Liver (tissue), 3 donors: Measurements from ENCODE around the gene SLCO1A2.

Source experiments
- EGR1 ChIP-seq, 2 donors: IDR thresholded peaks; 2 replicates each; pipeline ENCODE4 v1.6.1; 2016 to 2018; ENCODE audit warnings: antibody characterized with exemption in 2 of 2, low read depth in 2 of 2
- FOXA1 ChIP-seq: IDR thresholded peaks from 2 replicates; pipeline ENCODE4 v1.6.1; 2016; ENCODE audit warnings: antibody characterized with exemption
- RAD21 ChIP-seq, 2 donors: IDR thresholded peaks; 2 replicates each; pipeline ENCODE4 v1.6.1; 2016; ENCODE audit warnings: antibody characterized with exemption in 2 of 2, mild to moderate bottlenecking in 2 of 2
- TAF1 ChIP-seq: conservative IDR thresholded peaks from 2 replicates; pipeline ENCODE4 v1.6.1; 2016; ENCODE audit warnings: antibody characterized with exemption, mild to moderate bottlenecking
- YY1 ChIP-seq: IDR thresholded peaks from 2 replicates; pipeline ENCODE4 v1.6.1; 2016; ENCODE audit warnings: antibody characterized with exemption, mild to moderate bottlenecking
- TF ChIP-seq, protein P1 (sequence below): fragments of 150-350 bp; IDR thresholded peaks from 2 replicates; pipeline ENCODE4 v1.5.1; 2017; ENCODE audit warnings: improper control_type of control experiment, low read depth, low read length; ENCODE audit not compliant: missing input control
- TF ChIP-seq, protein P2 (sequence below): IDR thresholded peaks from 2 replicates; pipeline ENCODE4 v1.6.1; 2016; ENCODE audit warnings: antibody characterized with exemption, mild to moderate bottlenecking
- donor health status: healthy.
- donor health status: healthy.

DNA sequence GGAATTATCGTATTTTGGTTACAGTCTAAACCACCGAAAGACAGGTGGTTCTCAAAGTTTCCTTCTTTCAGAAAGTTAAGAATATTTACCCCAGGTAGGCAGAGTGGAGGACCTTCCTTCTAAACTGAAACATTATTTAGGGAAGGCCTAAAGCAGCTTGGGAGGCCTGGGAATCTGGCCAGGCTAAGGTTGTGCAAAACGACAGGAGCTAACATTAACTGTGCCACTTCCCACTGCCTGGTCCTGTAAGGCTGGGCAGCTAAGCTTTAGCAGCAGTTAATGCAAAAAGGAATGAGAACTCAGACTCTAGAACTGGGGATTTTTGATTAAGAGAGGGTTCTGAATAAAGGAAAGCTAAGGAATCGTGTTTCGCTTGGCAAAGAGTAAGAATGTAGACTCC lies 82.6 kb downstream of the SLCO1A2 start:
- TF ChIP-seq EGR1 (IDR thresholded peaks at IDR 0.05; ENCODE audit: low read depth in 2 of 2) (no peak), FOXA1 (no peak), YY1 (no peak), TAF1 (no peak), RAD21 (IDR thresholded peaks at IDR 0.05) (no peak)
- TF ChIP-seq, protein P1, sequence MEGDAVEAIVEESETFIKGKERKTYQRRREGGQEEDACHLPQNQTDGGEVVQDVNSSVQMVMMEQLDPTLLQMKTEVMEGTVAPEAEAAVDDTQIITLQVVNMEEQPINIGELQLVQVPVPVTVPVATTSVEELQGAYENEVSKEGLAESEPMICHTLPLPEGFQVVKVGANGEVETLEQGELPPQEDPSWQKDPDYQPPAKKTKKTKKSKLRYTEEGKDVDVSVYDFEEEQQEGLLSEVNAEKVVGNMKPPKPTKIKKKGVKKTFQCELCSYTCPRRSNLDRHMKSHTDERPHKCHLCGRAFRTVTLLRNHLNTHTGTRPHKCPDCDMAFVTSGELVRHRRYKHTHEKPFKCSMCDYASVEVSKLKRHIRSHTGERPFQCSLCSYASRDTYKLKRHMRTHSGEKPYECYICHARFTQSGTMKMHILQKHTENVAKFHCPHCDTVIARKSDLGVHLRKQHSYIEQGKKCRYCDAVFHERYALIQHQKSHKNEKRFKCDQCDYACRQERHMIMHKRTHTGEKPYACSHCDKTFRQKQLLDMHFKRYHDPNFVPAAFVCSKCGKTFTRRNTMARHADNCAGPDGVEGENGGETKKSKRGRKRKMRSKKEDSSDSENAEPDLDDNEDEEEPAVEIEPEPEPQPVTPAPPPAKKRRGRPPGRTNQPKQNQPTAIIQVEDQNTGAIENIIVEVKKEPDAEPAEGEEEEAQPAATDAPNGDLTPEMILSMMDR, result no peak
- TF ChIP-seq, protein P2, sequence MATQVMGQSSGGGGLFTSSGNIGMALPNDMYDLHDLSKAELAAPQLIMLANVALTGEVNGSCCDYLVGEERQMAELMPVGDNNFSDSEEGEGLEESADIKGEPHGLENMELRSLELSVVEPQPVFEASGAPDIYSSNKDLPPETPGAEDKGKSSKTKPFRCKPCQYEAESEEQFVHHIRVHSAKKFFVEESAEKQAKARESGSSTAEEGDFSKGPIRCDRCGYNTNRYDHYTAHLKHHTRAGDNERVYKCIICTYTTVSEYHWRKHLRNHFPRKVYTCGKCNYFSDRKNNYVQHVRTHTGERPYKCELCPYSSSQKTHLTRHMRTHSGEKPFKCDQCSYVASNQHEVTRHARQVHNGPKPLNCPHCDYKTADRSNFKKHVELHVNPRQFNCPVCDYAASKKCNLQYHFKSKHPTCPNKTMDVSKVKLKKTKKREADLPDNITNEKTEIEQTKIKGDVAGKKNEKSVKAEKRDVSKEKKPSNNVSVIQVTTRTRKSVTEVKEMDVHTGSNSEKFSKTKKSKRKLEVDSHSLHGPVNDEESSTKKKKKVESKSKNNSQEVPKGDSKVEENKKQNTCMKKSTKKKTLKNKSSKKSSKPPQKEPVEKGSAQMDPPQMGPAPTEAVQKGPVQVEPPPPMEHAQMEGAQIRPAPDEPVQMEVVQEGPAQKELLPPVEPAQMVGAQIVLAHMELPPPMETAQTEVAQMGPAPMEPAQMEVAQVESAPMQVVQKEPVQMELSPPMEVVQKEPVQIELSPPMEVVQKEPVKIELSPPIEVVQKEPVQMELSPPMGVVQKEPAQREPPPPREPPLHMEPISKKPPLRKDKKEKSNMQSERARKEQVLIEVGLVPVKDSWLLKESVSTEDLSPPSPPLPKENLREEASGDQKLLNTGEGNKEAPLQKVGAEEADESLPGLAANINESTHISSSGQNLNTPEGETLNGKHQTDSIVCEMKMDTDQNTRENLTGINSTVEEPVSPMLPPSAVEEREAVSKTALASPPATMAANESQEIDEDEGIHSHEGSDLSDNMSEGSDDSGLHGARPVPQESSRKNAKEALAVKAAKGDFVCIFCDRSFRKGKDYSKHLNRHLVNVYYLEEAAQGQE, result no peak
